K562 (cell line): ENCODE data around the gene HNRNPF. TPM values are rescaled to one million over a fixed set of nuclear protein-coding genes. Genes with fewer than 3 reads are reported as not detected.

ENCODE experiments used
- ARID3B ChIP-seq: fragments of 250-450 bp; sonication (Bioruptor Pico); IDR thresholded peaks from 2 replicates; pipeline ENCODE4 v1.4.0; 2020; ENCODE audit warnings: borderline replicate concordance
- CGGBP1 ChIP-seq: fragments of 250-450 bp; sonication (Bioruptor Pico); IDR thresholded peaks from 2 replicates; pipeline ENCODE4 v1.9.0; 2021; ENCODE audit warnings: mild to moderate bottlenecking
- CHCHD3 ChIP-seq: fragments of 250-450 bp; sonication (Bioruptor Pico); IDR thresholded peaks from 2 replicates; pipeline ENCODE4 v2.1.2; 2022; ENCODE audit warnings: mild to moderate bottlenecking
- DPF2 ChIP-seq: fragments of 450-650 bp; IDR thresholded peaks from 2 replicates; pipeline ENCODE4 v1.6.1; 2016
- GABPB1 ChIP-seq: sonication (generic); formaldehyde crosslinking; IDR thresholded peaks from 2 replicates; pipeline ENCODE4 v1.8.0; 2022; ENCODE audit warnings: mild to moderate bottlenecking, missing genetic modification reagents
- GTF2F1 ChIP-seq: IDR thresholded peaks from 2 replicates; pipeline ENCODE4 v1.6.1; 2011; ENCODE audit warnings: low read depth, low read length, improper control_type of control experiment
- KAT2B ChIP-seq: IDR thresholded peaks from one replicate; pipeline ENCODE4 v1.6.1; 2012; ENCODE audit warnings: low read depth, mild to moderate bottlenecking, control low read depth, inconsistent platforms, low read length, moderate library complexity
- LARP7 ChIP-seq: fragments of 450-650 bp; IDR thresholded peaks from 2 replicates; pipeline ENCODE4 v1.6.1; 2016
- MBD2 ChIP-seq: sonication (generic); IDR thresholded peaks from 2 replicates; pipeline ENCODE4 v1.6.1; 2016; ENCODE audit warnings: low read depth, borderline replicate concordance
- MTA3 ChIP-seq: fragments of 450-650 bp; formaldehyde crosslinking; IDR thresholded peaks from 2 replicates; pipeline ENCODE4 v1.6.1; 2017; ENCODE audit warnings: mild to moderate bottlenecking, borderline replicate concordance
- NFIC ChIP-seq: fragments of 450-650 bp; IDR thresholded peaks from 2 replicates; pipeline ENCODE4 v1.6.1; 2017; ENCODE audit warnings: mild to moderate bottlenecking, inconsistent platforms
- POLR2A ChIP-seq: fragments of 450-650 bp; conservative IDR thresholded peaks from 2 replicates; pipeline ENCODE4 v1.6.1; 2016
- REST ChIP-seq, 2 experiments: fragments of 450-650 bp; formaldehyde crosslinking in 1 of 2; IDR thresholded peaks; 2 replicates each; pipeline versions ENCODE4 v1.4.0 to v1.6.1; 2014 to 2020; ENCODE audit warnings: mild to moderate bottlenecking in 2 of 2, borderline replicate concordance in 1 of 2, low read depth in 1 of 2
- SIN3B ChIP-seq: fragments of 450-650 bp; IDR thresholded peaks from 2 replicates; pipeline ENCODE4 v1.6.1; 2017; ENCODE audit warnings: low read depth, mild to moderate bottlenecking, moderate library complexity
- TARDBP ChIP-seq: fragments of 450-650 bp; IDR thresholded peaks from 2 replicates; pipeline ENCODE4 v1.6.1; 2016
- TOE1 ChIP-seq, 2 experiments: fragments of 450-650 bp in 1 of 2; sonication (generic) in 1 of 2; formaldehyde crosslinking in 1 of 2; IDR thresholded peaks; 2 replicates each; pipeline versions ENCODE4 v1.7.1 to v1.8.0; 2016 to 2022; ENCODE audit warnings: borderline replicate concordance in 2 of 2, mild to moderate bottlenecking in 2 of 2, antibody characterized with exemption in 1 of 2, inconsistent platforms in 1 of 2, low read depth in 1 of 2, missing genetic modification reagents in 1 of 2, moderate library complexity in 1 of 2
- XRCC5 ChIP-seq: fragments of 200-400 bp; formaldehyde crosslinking; IDR thresholded peaks from 2 replicates; pipeline ENCODE4 v1.6.1; 2017; ENCODE audit warnings: low read depth, mild to moderate bottlenecking, low read length
- ZC3H4 ChIP-seq: sonication (generic); formaldehyde crosslinking; IDR thresholded peaks from 2 replicates; pipeline ENCODE4 v1.9.0; 2021; ENCODE audit warnings: missing genetic modification reagents, borderline replicate concordance
- ZFPM2 ChIP-seq: fragments of 250-450 bp; sonication (Bioruptor Pico); IDR thresholded peaks from 2 replicates; pipeline ENCODE4 v1.5.1; 2022; ENCODE audit warnings: mild to moderate bottlenecking
- polyA plus RNA-seq, 8 experiments: library from polyadenylated mRNA; depleted of rRNA in 4 of 8; stranded (reverse) in 5 of 8; unstranded in 3 of 8; fragments of >200 nt; fragmentation: Nextera tagmentation in 2 of 8; fragmentation: Illumina TruSeq in 1 of 8; extraction: Ambion mirVana in 2 of 8; extraction: Trizol in 1 of 8; gene quantifications; 2 replicates each; pipeline versions ENCODE4 v1.2.1 to v1.2.3, GENCODE V29; 2011 to 2014; ENCODE audit warnings: inconsistent platforms in 1 of 8, missing spikeins in 1 of 8
- total RNA-seq, 7 experiments: library from RNA; depleted of rRNA in 6 of 7; stranded (reverse); fragments of >200 nt in 6 of 7; fragmentation: Illumina TruSeq in 2 of 7; extraction: Trizol in 2 of 7; gene quantifications; 2 replicates each; pipeline versions ENCODE4 v1.2.1 to v1.2.3, GENCODE V29; 2011 to 2021; ENCODE audit warnings: low replicate concordance in 1 of 7

HNRNPF gene
- total and polyA plus RNA-seq, 9 of the 15 experiments (the other 6 are each of a cell fraction or from before 2014, with no cell fraction given), result 192 to 489 (median 416) TPM

GRCh38 chr10:43436291-43437140 is 27.5 kb upstream of the HNRNPF start, which contains the start of gene ZNF487 (continued):
- TF ChIP-seq NFIC (peak; percentile 43), DPF2 (peak; percentile 14; the same call in 1 of the 2 replicates), KAT2B (no peak), LARP7 (no peak), TOE1 (IDR thresholded peaks at IDR 0.05; ENCODE audit: borderline replicate concordance) (peak; percentile 80; the same call in 1 of the 2 replicates), TOE1 (CRISPR knock-in tag; IDR thresholded peaks at IDR 0.05; ENCODE audit: borderline replicate concordance, low read depth) (no peak), ZC3H4 (0 out of 2 replicates have a peak, but pooled peaks have one; percentile 12), TARDBP (peak; percentile 77), POLR2A (peak; percentile 96), GABPB1 (CRISPR knock-in tag) (peak; percentile 89), GTF2F1 (peak; percentile 61), REST (IDR thresholded peaks at IDR 0.05; ENCODE audit: borderline replicate concordance) (peak; percentile 87), REST (CRISPR knock-in tag; IDR thresholded peaks at IDR 0.05; ENCODE audit: low read depth) (peak; percentile 79; the same call in 1 of the 2 replicates), ZFPM2 (CRISPR knock-in tag) (no peak), CGGBP1 (CRISPR knock-in tag) (peak; percentile 55; the same call in 1 of the 2 replicates), XRCC5 (0 out of 2 replicates have a peak, but pooled peaks have one; percentile 29), ARID3B (CRISPR knock-in tag) (no peak), MTA3 (peak; percentile 96; the same call in 1 of the 2 replicates), MBD2 (no peak; the same call in none of the 2 replicates), CHCHD3 (CRISPR knock-in tag) (no peak), SIN3B (peak; percentile 61; the same call in 1 of the 2 replicates)
